ENCODE results near the gene ST6GALNAC6. TPM values are rescaled to one million over a fixed set of nuclear protein-coding genes. Genes with fewer than 3 reads are reported as not detected.

ST6GALNAC6 gene
- total and polyA plus RNA-seq, 10 of the 15 experiments (the other 5 are each of a cell fraction or from before 2014, with no cell fraction given): 0.40 to 27.0 (median 16.8) TPM

DNA sequence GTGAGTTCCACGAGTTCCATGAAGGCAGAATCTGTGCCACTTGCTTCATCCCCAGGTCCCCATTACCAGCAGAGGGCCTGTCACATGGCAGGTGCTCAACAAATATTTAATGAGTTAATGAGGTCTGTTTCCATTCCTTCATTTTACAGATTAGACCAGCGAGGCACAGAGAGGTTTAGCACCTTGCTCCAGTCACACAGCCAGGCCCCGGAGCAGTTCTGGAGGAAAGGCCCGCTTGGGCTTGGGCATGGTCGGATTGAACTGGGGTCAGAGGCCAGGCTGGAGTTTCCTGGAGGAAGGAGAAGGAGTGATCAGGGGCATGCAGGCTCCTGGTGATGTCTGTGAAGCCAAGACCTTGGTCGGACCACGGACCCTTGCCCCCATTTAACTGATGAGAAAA, 21.4 kb upstream of the ST6GALNAC6 start:
- 76% methylated on average over 7 of the region's 7 CpGs for WGBS (ENCODE audit: insufficient coverage, insufficient replicate concordance, low lambda C conversion rate, missing lambda C conversion rate)
- H3K4me1 ChIP-seq (ENCODE audit: control insufficient read depth, insufficient read depth, low read length): peaks cover 13% of the 10 kb centered on the region
- no peak overlapping the region for H3K4me3 ChIP-seq
- intact Hi-C loops (cut with micrococcal nuclease; ENCODE audit: unreplicated experiment) (loop anchor here (1.0 to 2.0 kb wide), 4 partner anchors 50 to 330 kb away; partner anchors contain the start of gene TOR2A), in situ Hi-C loops (cut with MboI) (no loop called here)
- no peak overlapping the region for H3K4me2 ChIP-seq (ENCODE audit: control insufficient read depth, insufficient read depth)
- H4K20me1 ChIP-seq (ENCODE audit: control insufficient read depth, insufficient read depth): no peaks in the 10 kb centered on the region
- FAIRE-seq (no peak), DNase-seq (ENCODE audit: low read depth, low spot score) (no peak), ATAC-seq (no peak)
- peaks cover 10% of the 10 kb centered on the region for H3K79me2 ChIP-seq (ENCODE audit: control insufficient read depth, insufficient read depth, low read length)
- H2AFZ ChIP-seq (ENCODE audit: control insufficient read depth, low read depth, low read length): no peak overlapping the region
- BruUV-seq (replicated peaks): no TSS peak
- H3K36me3 ChIP-seq (ENCODE audit: control insufficient read depth in 2 of 2, insufficient read depth in 2 of 2, low read length in 1 of 2): no peaks in the 10 kb centered on the region
- TF ChIP-seq SIX5 (IDR thresholded peaks at IDR 0.05; ENCODE audit: low read depth, low read length, severe bottlenecking) (no peak), SMC3 (IDR thresholded peaks at IDR 0.05; ENCODE audit: borderline replicate concordance, low read length) (no peak), RELB (IDR thresholded peaks at IDR 0.05; ENCODE audit: low read depth) (no peak), ASH2L (IDR thresholded peaks at IDR 0.05; ENCODE audit: borderline replicate concordance, low read depth) (no peak), BCL3 (IDR thresholded peaks at IDR 0.05; ENCODE audit: borderline replicate concordance, insufficient read depth, low read depth, low read length, poor library complexity, severe bottlenecking) (no peak)
- TF ChIP-seq, protein P1, sequence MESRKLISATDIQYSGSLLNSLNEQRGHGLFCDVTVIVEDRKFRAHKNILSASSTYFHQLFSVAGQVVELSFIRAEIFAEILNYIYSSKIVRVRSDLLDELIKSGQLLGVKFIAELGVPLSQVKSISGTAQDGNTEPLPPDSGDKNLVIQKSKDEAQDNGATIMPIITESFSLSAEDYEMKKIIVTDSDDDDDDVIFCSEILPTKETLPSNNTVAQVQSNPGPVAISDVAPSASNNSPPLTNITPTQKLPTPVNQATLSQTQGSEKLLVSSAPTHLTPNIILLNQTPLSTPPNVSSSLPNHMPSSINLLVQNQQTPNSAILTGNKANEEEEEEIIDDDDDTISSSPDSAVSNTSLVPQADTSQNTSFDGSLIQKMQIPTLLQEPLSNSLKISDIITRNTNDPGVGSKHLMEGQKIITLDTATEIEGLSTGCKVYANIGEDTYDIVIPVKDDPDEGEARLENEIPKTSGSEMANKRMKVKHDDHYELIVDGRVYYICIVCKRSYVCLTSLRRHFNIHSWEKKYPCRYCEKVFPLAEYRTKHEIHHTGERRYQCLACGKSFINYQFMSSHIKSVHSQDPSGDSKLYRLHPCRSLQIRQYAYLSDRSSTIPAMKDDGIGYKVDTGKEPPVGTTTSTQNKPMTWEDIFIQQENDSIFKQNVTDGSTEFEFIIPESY (IDR thresholded peaks at IDR 0.05): no peak
- H3K27ac ChIP-seq (ENCODE audit: control insufficient read depth, insufficient read depth): no peak overlapping the region
- ChIA-PET SMC1A (ENCODE audit: uncharacterized antibody, unreplicated experiment) (interaction anchor here (0.5 to 3.1 kb wide), 24 partner anchors 9 to 332 kb away, joined by 3 to 22 read pairs (median 4); partner anchors contain the start of genes CDK9, PIP5KL1, PTRH1 and TOR2A), POLR2A (interaction anchor here (0.6 kb wide), 1 partner anchor 546 kb away, joined by 3 read pairs; no protein-coding TSS in a partner anchor), RAD21 (ENCODE audit: unreplicated experiment) (interaction anchor here (0.7 to 8.2 kb wide), 18 partner anchors 8 to 336 kb away, joined by 3 to 83 read pairs (median 4); partner anchors contain the start of genes CDK9, FPGS, PIP5KL1 and SH2D3C), CTCF (interaction anchor here (0.6 to 9.9 kb wide), 40 partner anchors 9 to 706 kb away, joined by 3 to 91 read pairs (median 4); partner anchors contain the start of genes CDK9, DPM2, ENG and PIP5KL1)
- H3K27me3 ChIP-seq (replicated peaks in 1 of 2; ENCODE audit: control insufficient read depth in 2 of 2, insufficient read depth in 2 of 2, low read length in 1 of 2): no peaks in the 10 kb centered on the region; a peak in 1 of 4 replicates
- H3K9ac ChIP-seq (ENCODE audit: control insufficient read depth, insufficient read depth, low read length): no peak overlapping the region
- no peaks in the 10 kb centered on the region for H3K9me3 ChIP-seq (replicated peaks; ENCODE audit: control insufficient read depth, insufficient read depth, low read length)

Measured in GM12878 (cell line).